Erythroblast (primary cell): ENCODE measurements around the gene VAV2.

ENCODE experiments used
- GATA1 ChIP-seq: IDR thresholded peaks from 2 replicates; pipeline ENCODE4 v1.6.1; 2011; ENCODE audit warnings: low read depth, mild to moderate bottlenecking, control low read depth, low read length, moderate library complexity
- POLR2A ChIP-seq: IDR thresholded peaks from 2 replicates; pipeline ENCODE4 v1.6.1; 2011; ENCODE audit warnings: mild to moderate bottlenecking, low read length

- TF ChIP-seq POLR2A (no peak), GATA1 (no peak)
These were observed 233.9 kb downstream of the VAV2 start for GRCh38 chr9:133758228-133758627.
